Panc1 (cell line): ENCODE results near the gene LHFPL2.
"Not testable (repeated sequence)": the region's sequence is repeated elsewhere in the genome, so short reads cannot be mapped to it uniquely, and the experiment has no call there.

ENCODE experiments used
- POLR2AphosphoS5 ChIP-seq: IDR thresholded peaks from 2 replicates; pipeline ENCODE4 v1.6.1; 2012; ENCODE audit warnings: mild to moderate bottlenecking, low read depth, low read length, moderate library complexity
- REST ChIP-seq, 2 experiments: IDR thresholded peaks; 2 replicates each; pipeline ENCODE4 v1.6.1; 2011 to 2012; ENCODE audit warnings: low read depth in 2 of 2, control low read depth in 1 of 2, low read length in 1 of 2, mild to moderate bottlenecking in 1 of 2, moderate library complexity in 1 of 2; ENCODE audit not compliant: insufficient read depth in 1 of 2
- SIN3A ChIP-seq: IDR thresholded peaks from 2 replicates; pipeline ENCODE4 v1.6.1; 2012; ENCODE audit warnings: low read depth, mild to moderate bottlenecking, low read length, moderate library complexity, borderline replicate concordance; ENCODE audit not compliant: insufficient read depth
- TCF7L2 ChIP-seq: IDR thresholded peaks from 2 replicates; pipeline ENCODE4 v1.6.1; 2011; ENCODE audit warnings: mild to moderate bottlenecking, low read depth, low read length, inconsistent platforms
- TF ChIP-seq, protein P1 (sequence below): fragments of 450-650 bp; IDR thresholded peaks from 2 replicates; pipeline ENCODE4 v1.5.1; 2017; ENCODE audit warnings: mild to moderate bottlenecking

GRCh38 chr5:78683905-78684304 lies 35.3 kb upstream of the LHFPL2 start:
- TF ChIP-seq, protein P1, sequence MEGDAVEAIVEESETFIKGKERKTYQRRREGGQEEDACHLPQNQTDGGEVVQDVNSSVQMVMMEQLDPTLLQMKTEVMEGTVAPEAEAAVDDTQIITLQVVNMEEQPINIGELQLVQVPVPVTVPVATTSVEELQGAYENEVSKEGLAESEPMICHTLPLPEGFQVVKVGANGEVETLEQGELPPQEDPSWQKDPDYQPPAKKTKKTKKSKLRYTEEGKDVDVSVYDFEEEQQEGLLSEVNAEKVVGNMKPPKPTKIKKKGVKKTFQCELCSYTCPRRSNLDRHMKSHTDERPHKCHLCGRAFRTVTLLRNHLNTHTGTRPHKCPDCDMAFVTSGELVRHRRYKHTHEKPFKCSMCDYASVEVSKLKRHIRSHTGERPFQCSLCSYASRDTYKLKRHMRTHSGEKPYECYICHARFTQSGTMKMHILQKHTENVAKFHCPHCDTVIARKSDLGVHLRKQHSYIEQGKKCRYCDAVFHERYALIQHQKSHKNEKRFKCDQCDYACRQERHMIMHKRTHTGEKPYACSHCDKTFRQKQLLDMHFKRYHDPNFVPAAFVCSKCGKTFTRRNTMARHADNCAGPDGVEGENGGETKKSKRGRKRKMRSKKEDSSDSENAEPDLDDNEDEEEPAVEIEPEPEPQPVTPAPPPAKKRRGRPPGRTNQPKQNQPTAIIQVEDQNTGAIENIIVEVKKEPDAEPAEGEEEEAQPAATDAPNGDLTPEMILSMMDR, result not testable (repeated sequence)
- not testable (repeated sequence) for TF ChIP-seq TCF7L2; POLR2AphosphoS5; SIN3A; REST (IDR thresholded peaks at IDR 0.05; ENCODE audit: insufficient read depth in 1 of 2, low read depth in 2 of 2, low read length in 1 of 2)
